ENCODE measurements around the gene LIN28A. TPM values are rescaled to one million over a fixed set of nuclear protein-coding genes. Genes with fewer than 3 reads are reported as not detected.

Gene LIN28A
- total RNA-seq, 1 experiment from 2014 or later, result 1,289 TPM

DNA sequence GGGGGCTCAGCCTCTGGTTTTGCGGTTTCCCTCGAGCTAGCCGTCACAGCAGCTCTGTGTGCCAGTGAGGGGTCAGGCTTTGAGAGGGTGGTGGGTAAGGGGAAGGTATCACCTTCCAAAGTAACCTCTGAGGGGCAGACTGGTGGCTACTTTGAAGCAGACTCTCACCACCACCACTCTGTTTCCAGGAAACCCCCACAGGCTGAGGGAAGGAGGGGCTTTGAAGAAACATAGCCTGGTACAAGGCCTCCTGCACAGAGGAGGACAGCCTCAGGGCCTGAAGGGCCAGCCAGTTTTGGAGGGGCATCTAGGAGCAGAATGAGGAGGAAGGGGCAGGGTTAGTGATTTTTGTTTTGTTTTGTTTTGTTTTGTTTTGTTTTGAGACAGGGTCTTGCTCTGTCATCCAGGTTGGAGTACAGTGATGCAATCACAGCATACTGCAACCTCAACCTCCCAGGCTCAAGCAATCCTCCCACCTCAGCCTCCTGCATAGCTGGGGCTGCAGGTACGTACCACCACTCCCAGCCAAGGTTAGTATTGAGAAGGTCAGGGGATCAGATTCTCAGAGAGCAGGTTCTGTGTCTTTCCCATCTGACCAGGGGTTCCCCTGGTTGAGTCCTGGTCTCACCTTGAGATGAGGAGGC lies 20.9 kb upstream of the LIN28A start:
- Histone ChIP-seq H3K23ac (ENCODE audit: insufficient read length, low read depth, low read length) (no peak overlapping the region), H3K18ac (ENCODE audit: insufficient read length, low read depth, low read length) (no peak overlapping the region), H2AK5ac (ENCODE audit: insufficient read length, low read length) (no peak overlapping the region), H2BK20ac (ENCODE audit: low read depth, low read length, poor library complexity, severe bottlenecking) (no peak overlapping the region), H4K91ac (ENCODE audit: insufficient read length, low read depth, low read length) (no peak overlapping the region), H3K9ac (ENCODE audit: extremely low read depth, insufficient read length, low read length) (no peak overlapping the region), H2BK120ac (ENCODE audit: low read depth, low read length, poor library complexity, severe bottlenecking) (no peak overlapping the region), H3K56ac (ENCODE audit: insufficient read length, low read depth, low read length) (no peak overlapping the region), H3K79me2 (ENCODE audit: insufficient read depth, low read length) (no peaks in the 10 kb centered on the region), H3K27ac (ENCODE audit: insufficient read length, low read depth, low read length) (no peak overlapping the region), H4K20me1 (ENCODE audit: control insufficient read depth, insufficient read depth, insufficient read length) (no peaks in the 10 kb centered on the region), H3K9me3 (ENCODE audit: control insufficient read depth, low read depth, low read length) (no peaks in the 10 kb centered on the region), H3K4ac (ENCODE audit: low read depth, low read length) (no peak overlapping the region), H2BK15ac (ENCODE audit: low read depth, low read length) (no peak overlapping the region), H3K14ac (ENCODE audit: insufficient read depth, low read length) (no peak overlapping the region), H2BK12ac (ENCODE audit: insufficient read length, low read depth, low read length) (no peak overlapping the region), H2BK5ac (ENCODE audit: insufficient read length, low read length) (no peak overlapping the region), H4K8ac (replicated peaks; ENCODE audit: insufficient read length, low read depth, low read length) (no peak overlapping the region), H2AFZ (ENCODE audit: low read length) (no peak overlapping the region), H3K4me1 (ENCODE audit: insufficient read depth, low read length) (peaks cover 4% of the 10 kb centered on the region; the same call in 1 of the 2 replicates), H3K23me2 (ENCODE audit: insufficient read length, low read depth, low read length, poor library complexity, severe bottlenecking) (no peaks in the 10 kb centered on the region), H3K79me1 (ENCODE audit: insufficient read depth, low read depth, low read length, poor library complexity, severe bottlenecking) (no peaks in the 10 kb centered on the region), H3T11ph (ENCODE audit: low read length) (no peak overlapping the region), H3K4me2 (ENCODE audit: insufficient read depth, insufficient read length, low read length) (no peak overlapping the region), H3K27me3 (ENCODE audit: insufficient read depth, low read length) (no peaks in the 10 kb centered on the region), H4K5ac (ENCODE audit: insufficient read length, low read depth, low read length) (no peak overlapping the region)
- H3K27me3 Mint-ChIP-seq (ENCODE audit: low read depth), result peaks cover 2% of the 10 kb centered on the region; the same call in 1 of the 2 replicates
- peak overlapping the region in 1 of 3 experiments; percentile 58; a peak in 1 of 7 replicates for H3K27ac Mint-ChIP-seq
- H3K36me3 Mint-ChIP-seq (ENCODE audit: insufficient read depth in 1 of 3, low read depth in 3 of 3), result no peaks in the 10 kb centered on the region
- TF ChIP-seq, protein P1, sequence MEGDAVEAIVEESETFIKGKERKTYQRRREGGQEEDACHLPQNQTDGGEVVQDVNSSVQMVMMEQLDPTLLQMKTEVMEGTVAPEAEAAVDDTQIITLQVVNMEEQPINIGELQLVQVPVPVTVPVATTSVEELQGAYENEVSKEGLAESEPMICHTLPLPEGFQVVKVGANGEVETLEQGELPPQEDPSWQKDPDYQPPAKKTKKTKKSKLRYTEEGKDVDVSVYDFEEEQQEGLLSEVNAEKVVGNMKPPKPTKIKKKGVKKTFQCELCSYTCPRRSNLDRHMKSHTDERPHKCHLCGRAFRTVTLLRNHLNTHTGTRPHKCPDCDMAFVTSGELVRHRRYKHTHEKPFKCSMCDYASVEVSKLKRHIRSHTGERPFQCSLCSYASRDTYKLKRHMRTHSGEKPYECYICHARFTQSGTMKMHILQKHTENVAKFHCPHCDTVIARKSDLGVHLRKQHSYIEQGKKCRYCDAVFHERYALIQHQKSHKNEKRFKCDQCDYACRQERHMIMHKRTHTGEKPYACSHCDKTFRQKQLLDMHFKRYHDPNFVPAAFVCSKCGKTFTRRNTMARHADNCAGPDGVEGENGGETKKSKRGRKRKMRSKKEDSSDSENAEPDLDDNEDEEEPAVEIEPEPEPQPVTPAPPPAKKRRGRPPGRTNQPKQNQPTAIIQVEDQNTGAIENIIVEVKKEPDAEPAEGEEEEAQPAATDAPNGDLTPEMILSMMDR (conservative IDR thresholded peaks at IDR 0.05), result no peak
- no peak overlapping the region; a peak in 1 of 5 replicates for H3K4me3 Mint-ChIP-seq
- no peak for DNase-seq
- no CpG with 5 or more reads among the region's 4 CpGs for WGBS (ENCODE audit: extremely low coverage, insufficient read length, low lambda C conversion rate)
- no peaks in the 10 kb centered on the region for H3K9me3 Mint-ChIP-seq
- H3K4me1 Mint-ChIP-seq, result peaks cover 21 to 37% of the 10 kb centered on the region in 2 experiments
